ENCODE measurements around the gene TUBD1. TPM values are rescaled to one million over a fixed set of nuclear protein-coding genes. Genes with fewer than 3 reads are reported as not detected.
A peak's percentile ranks its signal among the peaks of the same experiment; 100 is the strongest.

Gene TUBD1
- total RNA-seq, 1 donor from 2014 or later, result 9.9 TPM

- no peak for DNase-seq (ENCODE audit: low spot score)
Measured at GRCh38 chr17:59826706-59827453, 65.9 kb downstream of the TUBD1 start.

GRCh38 chr17:59825533-59826322 is 67.0 kb downstream of the TUBD1 start:
- DNase-seq (ENCODE audit: low spot score), result peak; percentile 45

- DNase-seq (ENCODE audit: low spot score), result no peak
Measured at GRCh38 chr17:59815965-59816364, 76.8 kb downstream of the TUBD1 start.

- DNase-seq (ENCODE audit: low spot score), result no peak
Measured at GRCh38 chr17:59814685-59815084, 78.1 kb downstream of the TUBD1 start.

DNA sequence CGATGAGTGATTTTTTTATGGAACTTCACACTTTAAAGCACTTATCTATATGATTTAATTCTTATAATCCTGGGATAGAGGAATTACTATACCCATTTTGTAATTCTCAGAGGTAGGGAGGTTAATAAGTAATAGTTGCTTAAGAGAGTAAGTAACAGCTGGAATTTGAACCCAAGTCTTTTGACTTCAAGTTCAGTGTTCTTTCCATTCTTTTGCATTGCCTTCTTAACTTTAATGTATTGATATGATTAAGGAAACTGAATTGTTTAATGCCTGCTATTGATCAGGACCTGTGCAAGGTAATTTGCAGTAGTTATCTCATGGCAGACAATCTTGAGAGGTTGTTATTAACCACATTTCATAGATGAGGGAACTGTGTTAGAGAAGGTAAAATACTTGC is 78.5 kb downstream of the TUBD1 start:
- DNase-seq (ENCODE audit: low spot score), result no peak

- no peak for DNase-seq (ENCODE audit: low spot score)
Measured at GRCh38 chr17:59812139-59812538, 80.6 kb downstream of the TUBD1 start.

DNA sequence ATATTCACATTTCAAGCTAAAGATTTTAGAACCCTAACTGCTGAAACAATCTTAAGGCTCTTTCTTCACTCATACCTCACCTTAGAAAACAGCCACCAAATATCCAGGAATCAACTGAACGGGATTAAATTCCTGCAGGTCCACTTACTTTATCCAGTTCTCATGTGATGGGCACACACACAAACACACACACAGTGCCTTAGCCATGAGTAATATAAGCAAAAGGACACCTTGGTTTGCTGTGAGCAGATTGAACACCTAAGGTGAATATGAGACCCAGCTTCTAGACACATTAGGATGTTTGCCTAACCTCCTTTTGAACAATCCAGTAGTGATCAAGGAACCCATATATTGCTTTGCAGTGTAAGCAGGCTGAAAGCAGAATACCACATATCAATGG is 81.5 kb downstream of the TUBD1 start:
- DNase-seq (ENCODE audit: low spot score), result no peak

DNA sequence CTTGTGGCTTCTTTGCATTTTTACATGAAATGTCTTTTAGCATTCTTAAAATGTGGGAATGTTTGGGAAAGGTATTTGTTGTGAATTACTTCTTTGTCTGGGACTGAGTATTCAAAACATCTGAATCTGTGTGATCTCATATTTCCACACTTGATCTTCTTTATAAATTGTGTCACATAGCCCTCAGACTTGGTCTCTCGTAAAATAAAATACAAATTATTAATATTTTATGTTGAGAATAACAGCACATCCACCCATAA is 81.9 kb downstream of the TUBD1 start:
- no peak for DNase-seq (ENCODE audit: low spot score)

Other genes with a start within 250 kb of the TUBD1 start
- 7.9 TPM for gene PTRH2, start 185.5 kb downstream of the TUBD1 start, total RNA-seq (ENCODE audit: insufficient read depth, low replicate concordance)
- 401 TPM for gene VMP1, start 185.3 kb downstream of the TUBD1 start, total RNA-seq (ENCODE audit: insufficient read depth, low replicate concordance)
- gene RPS6KB1, start 178 bp upstream of the TUBD1 start, total RNA-seq (ENCODE audit: insufficient read depth, low replicate concordance), result 37.3 TPM
- 17.3 TPM for gene RNFT1, start 71.8 kb upstream of the TUBD1 start, total RNA-seq (ENCODE audit: insufficient read depth, low replicate concordance)
- 22.1 TPM for gene HEATR6, start 186.0 kb upstream of the TUBD1 start, total RNA-seq (ENCODE audit: insufficient read depth, low replicate concordance)